T47D (cell line): ENCODE measurements around the gene CYTH2.
A peak's percentile ranks its signal among the peaks of the same experiment; 100 is the strongest.

Experiments used
- DNase-seq, 2 experiments: peaks; one replicate each; pipeline versions ENCODE4 v3.0.0 to v3.0.0-alpha.2; 2011 to 2012; ENCODE audit warnings: low read depth in 1 of 2, low spot score in 1 of 2
- JUND ChIP-seq: IDR thresholded peaks from 2 replicates; pipeline ENCODE4 v1.6.1; 2012; ENCODE audit warnings: low read depth
- in situ Hi-C: cut with HindIII; loops from 2 replicates; pipeline ENCODE4 v1.10.0; 2016; ENCODE audit warnings: low sequenced_read_pairs, low pct_unique_long_range_greater_than_20kb

The CYTH2 gene

GRCh38 chr19:48498595-48499311, 29.6 kb downstream of the CYTH2 start:
- TF ChIP-seq JUND, result no peak
- in situ Hi-C loops, result no loop called here

GRCh38 chr19:48499316-48500090, 30.3 kb downstream of the CYTH2 start:
- no peak for DNase-seq
- in situ Hi-C loops, result no loop called here

More at GRCh38 chr19:48498595-48499311, 29.6 kb downstream of the CYTH2 start:
- no peak for DNase-seq

GRCh38 chr19:48500830-48501493, 31.8 kb downstream of the CYTH2 start:
- DNase-seq, result no peak
- in situ Hi-C loops, result no loop called here
- TF ChIP-seq JUND, result no peak

More at GRCh38 chr19:48499316-48500090, 30.3 kb downstream of the CYTH2 start:
- TF ChIP-seq JUND, result no peak

DNA sequence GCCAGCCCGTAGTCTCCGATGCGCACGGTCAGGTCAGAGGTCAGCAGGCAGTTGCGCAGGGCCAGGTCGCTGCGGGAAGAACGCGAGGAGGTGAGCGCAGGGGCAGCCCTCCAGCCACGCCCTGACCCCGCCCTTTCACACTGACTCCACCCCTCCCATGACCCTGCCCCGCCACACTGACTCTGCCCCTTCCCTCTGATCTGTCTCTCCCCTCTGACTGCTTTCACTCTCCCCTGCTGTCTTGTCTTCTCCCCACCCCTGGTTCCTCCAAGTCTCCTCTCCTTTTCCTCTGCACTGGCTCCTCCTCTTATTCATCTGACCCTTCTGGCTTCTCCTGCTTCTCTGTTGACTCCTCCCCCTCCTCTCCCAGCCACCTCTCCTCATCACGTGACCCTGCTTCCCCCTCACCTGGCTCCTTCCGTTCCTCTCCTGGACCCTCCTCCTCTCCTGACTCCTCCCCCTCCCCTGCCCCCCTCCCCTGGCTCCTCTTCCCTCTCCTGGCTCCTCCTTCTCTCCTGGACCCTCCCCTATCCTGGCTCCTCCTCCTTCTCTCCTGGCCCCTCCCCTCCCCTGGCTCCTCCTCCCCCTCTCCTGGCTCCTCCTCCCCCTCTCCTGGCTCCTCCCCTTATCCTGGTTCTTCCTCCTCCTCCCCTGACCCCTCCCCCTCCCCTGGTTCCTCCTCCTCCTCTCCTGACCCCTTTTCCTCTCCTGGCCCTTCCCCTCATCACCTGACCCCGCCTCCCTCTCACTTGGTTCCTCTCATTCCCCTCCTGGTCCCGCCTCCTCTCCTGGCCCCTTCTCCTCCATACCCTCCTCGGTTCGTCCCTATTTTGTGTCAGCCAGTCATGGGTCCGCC, 32.6 kb downstream of the CYTH2 start:
- in situ Hi-C loops, result no loop called here
- no peak for TF ChIP-seq JUND
- peak; percentile 84 to 99 for DNase-seq

DNA sequence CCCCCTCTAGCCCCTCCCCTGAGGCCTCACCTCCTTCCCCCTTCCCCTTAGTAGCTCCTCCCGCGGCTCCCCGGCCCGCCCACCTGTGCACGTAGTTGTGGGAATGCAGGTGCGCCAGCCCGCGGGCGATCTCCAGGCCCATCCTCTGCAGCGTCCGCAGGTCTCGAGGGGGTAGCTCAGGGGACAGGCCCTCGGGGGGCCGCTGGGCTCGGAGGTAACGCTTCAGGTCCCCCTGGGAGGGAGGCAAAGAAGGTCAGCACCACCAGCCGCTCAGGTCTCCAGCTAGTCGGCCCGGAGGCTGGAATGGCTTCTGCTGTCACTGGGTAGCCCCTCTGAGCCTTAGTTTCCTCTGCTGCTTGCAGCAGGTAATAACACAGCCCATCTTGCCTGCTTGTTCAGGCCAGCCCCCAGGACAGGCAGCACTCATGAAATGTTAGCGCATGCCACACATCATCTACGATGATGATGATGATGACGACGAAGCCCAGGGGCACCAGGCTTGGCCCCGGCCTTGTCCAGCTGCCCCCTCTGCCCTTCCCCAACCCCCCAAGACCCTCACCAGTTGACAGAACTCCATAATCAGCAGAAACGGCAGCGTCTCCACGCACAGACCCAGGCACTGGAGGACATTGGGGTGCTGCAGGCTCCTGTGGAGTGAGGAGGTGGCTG, 33.3 kb downstream of the CYTH2 start:
- no peak for DNase-seq
- TF ChIP-seq JUND, result no peak
- in situ Hi-C loops, result no loop called here

DNA sequence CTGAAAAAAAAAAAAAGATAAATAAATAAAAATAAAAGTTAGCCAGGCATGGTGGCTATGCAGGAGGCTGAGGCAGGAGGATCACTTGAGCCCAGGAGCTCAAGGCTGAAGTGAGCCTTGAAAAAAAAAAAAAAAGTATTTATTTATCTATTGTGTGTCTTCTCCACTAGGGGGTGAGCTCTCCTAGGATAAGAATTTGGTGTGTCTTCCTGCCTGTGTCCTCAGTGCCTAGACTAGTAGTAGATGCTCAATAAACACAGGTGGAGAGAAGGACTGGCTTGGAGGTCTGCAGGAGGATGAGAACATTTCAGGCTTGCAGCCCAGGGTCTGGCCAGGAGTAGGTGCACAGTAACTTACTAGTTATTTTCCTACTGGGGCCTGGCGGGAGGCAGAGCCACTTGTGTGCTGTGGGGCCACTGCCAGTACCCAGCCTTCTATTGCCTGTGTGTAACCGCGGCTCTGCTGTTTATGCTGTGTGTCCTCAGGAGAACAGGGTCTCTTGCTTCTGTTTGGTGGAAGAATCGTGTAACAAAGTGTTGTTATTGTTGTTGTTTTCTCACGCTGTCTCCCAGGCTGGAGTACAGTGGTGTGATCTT, 37.1 kb downstream of the CYTH2 start:
- in situ Hi-C loops, result no loop called here
- peak in 1 of 2 experiments; percentile 75 for DNase-seq

GRCh38 chr19:48507911-48508439, 38.8 kb downstream of the CYTH2 start:
- in situ Hi-C loops, result no loop called here
- no peak for TF ChIP-seq JUND
- no peak for DNase-seq

More for the DNA sequence above, 37.1 kb downstream of the CYTH2 start:
- TF ChIP-seq JUND, result no peak

DNA sequence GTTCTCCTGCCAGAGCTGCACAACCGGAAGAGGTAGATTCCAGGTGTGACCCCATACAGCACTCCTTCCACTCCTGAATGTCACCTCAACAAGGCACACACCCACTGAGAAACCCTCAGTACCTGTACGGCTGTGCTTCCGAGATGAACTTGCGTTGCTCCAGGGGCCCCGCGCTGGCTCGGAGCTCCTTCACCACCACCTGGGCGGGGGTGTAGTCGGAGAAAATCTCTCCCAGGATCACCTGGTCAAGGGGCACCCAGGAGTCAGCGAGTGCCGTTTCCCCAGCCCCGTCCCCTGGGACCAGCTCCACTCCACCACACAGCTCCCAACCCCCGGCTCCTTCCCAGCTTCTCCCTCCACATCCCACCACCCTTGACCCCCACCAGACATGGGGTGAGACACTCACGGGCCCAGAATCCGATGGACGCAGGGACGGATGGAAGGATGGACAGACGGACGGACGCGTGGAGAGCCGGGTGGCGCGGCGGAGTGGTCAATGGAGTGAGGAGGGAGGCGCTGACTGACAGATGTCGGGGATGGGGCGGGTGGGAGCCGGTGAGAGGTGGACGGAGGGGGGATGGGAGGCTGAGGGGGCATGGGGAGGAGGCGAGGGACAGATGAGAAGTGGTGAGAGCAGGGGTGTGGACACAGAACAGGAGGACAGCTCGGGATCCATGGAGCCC, 39.7 kb downstream of the CYTH2 start:
- no peak for TF ChIP-seq JUND
- in situ Hi-C loops, result no loop called here

GRCh38 chr19:48509467-48510194, 40.5 kb downstream of the CYTH2 start:
- peak in 1 of 2 experiments; percentile 65 for DNase-seq
- TF ChIP-seq JUND, result no peak
- in situ Hi-C loops, result no loop called here

More for the DNA sequence above, 39.7 kb downstream of the CYTH2 start:
- DNase-seq, result no peak
